ENCODE results near the gene MKLN1.

- TF ChIP-seq, protein P1, sequence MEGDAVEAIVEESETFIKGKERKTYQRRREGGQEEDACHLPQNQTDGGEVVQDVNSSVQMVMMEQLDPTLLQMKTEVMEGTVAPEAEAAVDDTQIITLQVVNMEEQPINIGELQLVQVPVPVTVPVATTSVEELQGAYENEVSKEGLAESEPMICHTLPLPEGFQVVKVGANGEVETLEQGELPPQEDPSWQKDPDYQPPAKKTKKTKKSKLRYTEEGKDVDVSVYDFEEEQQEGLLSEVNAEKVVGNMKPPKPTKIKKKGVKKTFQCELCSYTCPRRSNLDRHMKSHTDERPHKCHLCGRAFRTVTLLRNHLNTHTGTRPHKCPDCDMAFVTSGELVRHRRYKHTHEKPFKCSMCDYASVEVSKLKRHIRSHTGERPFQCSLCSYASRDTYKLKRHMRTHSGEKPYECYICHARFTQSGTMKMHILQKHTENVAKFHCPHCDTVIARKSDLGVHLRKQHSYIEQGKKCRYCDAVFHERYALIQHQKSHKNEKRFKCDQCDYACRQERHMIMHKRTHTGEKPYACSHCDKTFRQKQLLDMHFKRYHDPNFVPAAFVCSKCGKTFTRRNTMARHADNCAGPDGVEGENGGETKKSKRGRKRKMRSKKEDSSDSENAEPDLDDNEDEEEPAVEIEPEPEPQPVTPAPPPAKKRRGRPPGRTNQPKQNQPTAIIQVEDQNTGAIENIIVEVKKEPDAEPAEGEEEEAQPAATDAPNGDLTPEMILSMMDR (IDR thresholded peaks at IDR 0.05): peak; percentile 82
- TF ChIP-seq REST (IDR thresholded peaks at IDR 0.05) (no peak), RAD21 (conservative IDR thresholded peaks at IDR 0.05 in 1 of 2, IDR thresholded peaks at IDR 0.05 in 1 of 2) (peak; percentile 77 to 81), CEBPB (IDR thresholded peaks at IDR 0.05) (peak; percentile 46 to 74; a peak in 2 of 4 replicates), POLR2A (IDR thresholded peaks at IDR 0.05; ENCODE audit: low read length) (no peak), CHD4 (IDR thresholded peaks at IDR 0.05; ENCODE audit: borderline replicate concordance) (no peak), HES2 (IDR thresholded peaks at IDR 0.05) (no peak), NR3C1 (IDR thresholded peaks at IDR 0.05) (no peak), USF2 (IDR thresholded peaks at IDR 0.05) (no peak), ZFP36 (IDR thresholded peaks at IDR 0.05; ENCODE audit: borderline replicate concordance, partially characterized antibody) (no peak), RFX5 (IDR thresholded peaks at IDR 0.05) (no peak)
Observed at GRCh38 chr7:131424219-131424822, 96.6 kb downstream of the MKLN1 start.
